Smooth muscle cell (in vitro differentiated cells): ENCODE measurements around the gene PPP6R2. TPM values are rescaled to one million over a fixed set of nuclear protein-coding genes. Genes with fewer than 3 reads are reported as not detected.

Experiments
- DNase-seq: peaks from one replicate; lab custom pipeline; 2025; ENCODE audit not compliant: unreplicated experiment; lab: John Stamatoyannopoulos, UW
- H2AFZ ChIP-seq: fragments of 200-600 bp; sonication (generic); 2 replicates; pipeline ENCODE4 v1.6.0; 2016; ENCODE audit warnings: antibody characterized with exemption, low read depth, mild to moderate bottlenecking
- H3F3A ChIP-seq: fragments of 200-600 bp; sonication (generic); 2 replicates; pipeline ENCODE4 v1.6.0; 2017; ENCODE audit warnings: antibody characterized with exemption, low read depth
- H3K27ac ChIP-seq: fragments of 200-600 bp; sonication (generic); 2 replicates; pipeline ENCODE4 v1.5.1; 2016; ENCODE audit warnings: low read depth, mild to moderate bottlenecking
- H3K27me3 ChIP-seq: fragments of 200-600 bp; sonication (generic); 2 replicates; pipeline ENCODE4 v1.6.1; 2016; ENCODE audit warnings: low read depth, mild to moderate bottlenecking
- H3K36me3 ChIP-seq: fragments of 200-600 bp; sonication (generic); 2 replicates; pipeline ENCODE4 v1.5.1; 2016; ENCODE audit warnings: low read depth
- H3K4me1 ChIP-seq: fragments of 200-600 bp; sonication (generic); 2 replicates; pipeline ENCODE4 v1.5.1; 2016; ENCODE audit warnings: low read depth
- H3K4me2 ChIP-seq: fragments of 200-600 bp; sonication (generic); 2 replicates; pipeline ENCODE4 v1.6.0; 2016; ENCODE audit warnings: mild to moderate bottlenecking
- H3K4me3 ChIP-seq: fragments of 200-600 bp; sonication (generic); 2 replicates; pipeline ENCODE4 v1.5.1; 2016; ENCODE audit warnings: mild to moderate bottlenecking
- H3K79me2 ChIP-seq: fragments of 200-600 bp; sonication (generic); 2 replicates; pipeline ENCODE4 v1.6.0; 2016; ENCODE audit warnings: low read depth, mild to moderate bottlenecking
- H3K9ac ChIP-seq: fragments of 200-600 bp; sonication (generic); 2 replicates; pipeline ENCODE4 v1.6.0; 2016; ENCODE audit warnings: low read depth
- H3K9me3 ChIP-seq: fragments of 200-600 bp; sonication (generic); replicated peaks from 2 replicates; pipeline ENCODE4 v1.5.1; 2016; ENCODE audit warnings: low read depth
- H4K20me1 ChIP-seq: fragments of 200-600 bp; sonication (generic); 2 replicates; pipeline ENCODE4 v1.6.0; 2016; ENCODE audit warnings: low read depth
- WGBS: methylation state at CpG from one replicate; pipeline ENCODE4 v1.1.7; 2016; ENCODE audit warnings: low lambda C conversion rate; 5-methylcytosine and 5-hydroxymethylcytosine counted together
- polyA plus RNA-seq: library from polyadenylated mRNA; unstranded; fragments of >200 nt; fragmentation: Nextera tagmentation; extraction: Ambion mirVana; gene quantifications from 2 replicates; pipeline ENCODE4 v1.2.1, GENCODE V29; 2016
- total RNA-seq: library from RNA; depleted of rRNA; stranded (reverse); fragments of >200 nt; gene quantifications from 2 replicates; pipeline ENCODE4 v1.2.3, GENCODE V29; 2014
- TF ChIP-seq, protein P1 (sequence below): fragments of 200-600 bp; sonication (generic); IDR thresholded peaks from 2 replicates; pipeline ENCODE4 v1.5.1; 2017; ENCODE audit warnings: borderline replicate concordance, mild to moderate bottlenecking, antibody characterized with exemption; ENCODE audit not compliant: insufficient read depth, poor library complexity, severe bottlenecking

The PPP6R2 gene
- total and polyA plus RNA-seq, 2 experiments from 2014 or later, result 24.6 to 36.3 TPM

DNA sequence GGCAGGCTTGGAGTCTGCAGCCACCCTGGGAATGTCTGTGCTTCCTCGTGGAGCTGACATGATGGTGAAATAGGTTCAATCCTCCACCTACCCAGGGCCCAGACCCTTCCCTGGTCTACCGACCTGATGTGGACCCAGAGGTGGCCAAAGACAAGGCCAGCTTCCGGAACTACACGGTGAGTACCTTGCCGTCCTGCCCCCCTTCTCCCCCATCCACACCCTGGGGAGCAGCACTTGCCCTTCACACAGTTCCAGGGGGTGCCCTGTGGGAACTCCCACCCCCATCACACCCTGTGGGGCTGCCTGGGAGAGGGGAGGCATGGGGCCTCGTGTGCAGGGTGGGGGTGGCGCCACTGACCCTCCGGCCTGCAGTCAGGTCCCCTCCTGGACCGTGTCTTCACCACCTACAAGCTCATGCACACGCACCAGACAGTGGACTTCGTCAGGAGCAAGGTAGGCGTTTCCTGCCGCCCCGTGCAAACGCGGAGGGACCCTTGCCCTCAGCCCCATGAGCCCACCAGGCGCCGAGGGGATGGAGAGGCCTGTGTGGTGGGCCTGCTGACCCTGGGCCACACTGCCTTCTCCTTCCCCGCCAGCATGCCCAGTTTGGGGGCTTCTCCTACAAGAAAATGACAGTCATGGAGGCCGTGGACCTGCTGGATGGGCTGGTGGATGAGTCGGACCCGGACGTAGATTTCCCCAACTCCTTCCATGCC lies 144.3 kb downstream of the PPP6R2 start:
- Histone ChIP-seq H3K9ac (no peak overlapping the region), H3K36me3 (no peaks in the 10 kb centered on the region), H2AFZ (no peak overlapping the region), H3K27ac (no peak overlapping the region), H4K20me1 (no peaks in the 10 kb centered on the region), H3K27me3 (no peaks in the 10 kb centered on the region), H3K4me3 (no peak overlapping the region), H3K79me2 (no peaks in the 10 kb centered on the region), H3K4me1 (no peaks in the 10 kb centered on the region), H3K4me2 (no peak overlapping the region), H3K9me3 (no peaks in the 10 kb centered on the region), H3F3A (peaks cover 5% of the 10 kb centered on the region)
- TF ChIP-seq, protein P1, sequence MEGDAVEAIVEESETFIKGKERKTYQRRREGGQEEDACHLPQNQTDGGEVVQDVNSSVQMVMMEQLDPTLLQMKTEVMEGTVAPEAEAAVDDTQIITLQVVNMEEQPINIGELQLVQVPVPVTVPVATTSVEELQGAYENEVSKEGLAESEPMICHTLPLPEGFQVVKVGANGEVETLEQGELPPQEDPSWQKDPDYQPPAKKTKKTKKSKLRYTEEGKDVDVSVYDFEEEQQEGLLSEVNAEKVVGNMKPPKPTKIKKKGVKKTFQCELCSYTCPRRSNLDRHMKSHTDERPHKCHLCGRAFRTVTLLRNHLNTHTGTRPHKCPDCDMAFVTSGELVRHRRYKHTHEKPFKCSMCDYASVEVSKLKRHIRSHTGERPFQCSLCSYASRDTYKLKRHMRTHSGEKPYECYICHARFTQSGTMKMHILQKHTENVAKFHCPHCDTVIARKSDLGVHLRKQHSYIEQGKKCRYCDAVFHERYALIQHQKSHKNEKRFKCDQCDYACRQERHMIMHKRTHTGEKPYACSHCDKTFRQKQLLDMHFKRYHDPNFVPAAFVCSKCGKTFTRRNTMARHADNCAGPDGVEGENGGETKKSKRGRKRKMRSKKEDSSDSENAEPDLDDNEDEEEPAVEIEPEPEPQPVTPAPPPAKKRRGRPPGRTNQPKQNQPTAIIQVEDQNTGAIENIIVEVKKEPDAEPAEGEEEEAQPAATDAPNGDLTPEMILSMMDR, result no peak
- WGBS, result 92% methylated on average over 23 of the region's 23 CpGs
- no peak for DNase-seq

DNA sequence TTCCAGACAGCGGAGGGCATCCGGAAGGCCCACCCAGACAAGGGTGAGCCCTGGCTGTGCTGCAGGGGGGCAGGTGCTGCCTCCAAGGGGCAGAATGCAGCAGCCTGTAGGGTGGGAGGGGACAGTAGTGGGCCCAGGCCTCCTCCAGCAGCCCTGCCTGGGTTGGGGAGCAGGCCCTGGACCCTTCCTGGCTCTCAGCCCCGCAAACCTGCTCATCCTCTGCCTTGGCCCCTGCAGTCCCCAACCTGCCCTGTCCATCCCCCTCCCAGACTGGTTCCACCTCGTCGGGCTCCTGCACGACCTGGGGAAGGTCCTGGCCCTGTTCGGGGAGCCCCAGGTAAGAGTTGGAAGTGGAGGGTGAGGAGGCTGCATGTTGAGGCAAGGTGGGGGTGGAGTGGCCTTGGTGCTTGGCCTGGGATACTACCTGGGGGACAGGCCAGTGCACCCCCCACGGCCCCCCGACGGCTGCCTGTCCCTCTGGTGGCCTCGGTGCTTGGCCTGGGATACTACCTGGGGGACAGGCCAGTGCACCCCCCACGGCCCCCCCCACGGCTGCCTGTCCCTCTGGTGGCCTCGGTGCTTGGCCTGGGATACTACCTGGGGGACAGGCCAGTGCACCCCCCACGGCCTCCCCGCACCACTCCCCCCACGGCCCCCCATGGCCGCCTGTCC lies 145.0 kb downstream of the PPP6R2 start:
- H3K9me3 ChIP-seq, result no peaks in the 10 kb centered on the region
- no peak for DNase-seq
- H3K27ac ChIP-seq, result no peak overlapping the region
- H3K9ac ChIP-seq, result no peak overlapping the region
- no peaks in the 10 kb centered on the region for H3K27me3 ChIP-seq
- H3F3A ChIP-seq, result peaks cover 5% of the 10 kb centered on the region
- no peak overlapping the region for H3K4me2 ChIP-seq
- no peak overlapping the region for H3K4me3 ChIP-seq
- TF ChIP-seq, protein P1, result no peak
- H3K4me1 ChIP-seq, result no peaks in the 10 kb centered on the region
- H3K36me3 ChIP-seq, result no peaks in the 10 kb centered on the region
- no peak overlapping the region for H2AFZ ChIP-seq
- H3K79me2 ChIP-seq, result no peaks in the 10 kb centered on the region
- 81% methylated on average over 9 of the region's 18 CpGs for WGBS
- no peaks in the 10 kb centered on the region for H4K20me1 ChIP-seq

DNA sequence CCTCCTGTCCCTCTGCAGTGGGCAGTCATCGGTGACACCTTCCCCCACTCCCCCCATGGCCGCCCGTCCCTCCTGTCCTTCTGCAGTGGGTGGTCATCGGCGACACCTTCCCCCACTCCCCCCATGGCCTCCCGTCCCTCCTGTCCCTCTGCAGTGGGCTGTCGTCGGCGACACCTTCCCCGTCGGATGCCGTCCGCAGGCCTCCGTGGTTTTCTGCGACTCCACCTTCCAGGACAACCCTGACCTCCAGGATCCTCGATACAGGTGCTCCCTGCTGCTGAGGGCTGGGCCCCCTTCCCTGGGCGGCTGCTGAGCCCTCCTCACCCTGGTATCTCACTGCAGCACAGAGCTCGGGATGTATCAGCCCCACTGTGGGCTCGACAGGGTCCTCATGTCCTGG lies 145.8 kb downstream of the PPP6R2 start:
- H3K27me3 ChIP-seq, result no peaks in the 10 kb centered on the region
- no peak overlapping the region for H3K4me3 ChIP-seq
- no peak overlapping the region for H3K9ac ChIP-seq
- WGBS, result 93% methylated on average over 5 of the region's 19 CpGs
- no peaks in the 10 kb centered on the region for H4K20me1 ChIP-seq
- no peak overlapping the region for H3K27ac ChIP-seq
- H3K36me3 ChIP-seq, result no peaks in the 10 kb centered on the region
- H3K79me2 ChIP-seq, result no peaks in the 10 kb centered on the region
- no peaks in the 10 kb centered on the region for H3K4me1 ChIP-seq
- no peak for DNase-seq
- no peak overlapping the region for H3K4me2 ChIP-seq
- TF ChIP-seq, protein P1, result no peak
- H2AFZ ChIP-seq, result no peak overlapping the region
- H3K9me3 ChIP-seq, result no peaks in the 10 kb centered on the region
- peaks cover 5% of the 10 kb centered on the region for H3F3A ChIP-seq
